Activated T-cell treated with anti-CD3 and anti-CD28 coated beads, Interleukin-2, amount 50 U/mL, for 48 hours (primary cell): ENCODE results near the gene DNAJC17.

ENCODE experiments used
- DNase-seq, 2 experiments: peaks; one replicate each; pipeline ENCODE4 v3.0.0-alpha.2; 2020

DNAJC17 gene

DNA sequence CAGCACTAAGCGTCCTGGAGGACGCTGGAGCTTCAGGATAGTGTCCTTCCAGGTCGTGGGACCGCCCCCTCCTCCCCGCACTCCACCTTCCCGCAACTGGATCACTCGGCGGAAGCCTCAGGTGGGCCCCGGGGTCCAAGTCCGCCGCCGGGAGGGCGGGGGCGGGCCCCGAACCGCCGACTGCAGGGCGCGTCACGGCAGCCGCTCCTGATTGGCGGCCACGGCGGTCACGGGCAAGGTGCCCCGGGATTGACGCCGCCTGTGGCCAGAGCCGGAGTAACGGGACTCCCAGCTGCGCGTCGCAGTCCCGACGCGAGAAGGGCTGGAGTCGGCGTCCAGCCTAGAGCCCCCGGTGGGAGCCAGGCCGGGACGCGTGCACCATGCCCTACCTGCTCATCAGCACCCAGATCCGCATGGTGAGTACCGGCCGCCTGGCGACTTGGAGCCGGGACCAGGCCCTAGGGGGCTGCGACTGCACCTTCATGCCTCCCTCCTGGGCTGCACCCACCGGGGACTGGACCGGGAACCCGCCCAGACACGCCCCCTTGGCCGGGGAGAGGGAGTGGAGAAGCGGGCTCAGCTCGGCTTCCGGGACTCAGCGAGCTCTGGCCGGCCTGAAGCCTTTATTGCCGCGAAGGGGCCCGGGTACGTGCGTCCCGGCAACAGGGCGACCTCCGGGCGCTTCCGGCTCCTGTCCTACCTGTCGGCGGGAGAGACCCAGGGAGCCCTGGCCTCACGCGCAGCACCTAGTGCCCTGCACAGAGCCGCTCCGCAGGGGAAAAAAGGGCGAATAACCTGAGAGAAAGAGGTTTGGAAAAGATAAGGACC, 43.3 kb downstream of the DNAJC17 start, which contains the start of gene GCHFR:
GCHFR (plus strand) TSS at position 268 of the 828 bp plus-strand sequence; CDS start at position 381, 113 bp downstream.
- peak; percentile 78 to 85 for DNase-seq

DNA sequence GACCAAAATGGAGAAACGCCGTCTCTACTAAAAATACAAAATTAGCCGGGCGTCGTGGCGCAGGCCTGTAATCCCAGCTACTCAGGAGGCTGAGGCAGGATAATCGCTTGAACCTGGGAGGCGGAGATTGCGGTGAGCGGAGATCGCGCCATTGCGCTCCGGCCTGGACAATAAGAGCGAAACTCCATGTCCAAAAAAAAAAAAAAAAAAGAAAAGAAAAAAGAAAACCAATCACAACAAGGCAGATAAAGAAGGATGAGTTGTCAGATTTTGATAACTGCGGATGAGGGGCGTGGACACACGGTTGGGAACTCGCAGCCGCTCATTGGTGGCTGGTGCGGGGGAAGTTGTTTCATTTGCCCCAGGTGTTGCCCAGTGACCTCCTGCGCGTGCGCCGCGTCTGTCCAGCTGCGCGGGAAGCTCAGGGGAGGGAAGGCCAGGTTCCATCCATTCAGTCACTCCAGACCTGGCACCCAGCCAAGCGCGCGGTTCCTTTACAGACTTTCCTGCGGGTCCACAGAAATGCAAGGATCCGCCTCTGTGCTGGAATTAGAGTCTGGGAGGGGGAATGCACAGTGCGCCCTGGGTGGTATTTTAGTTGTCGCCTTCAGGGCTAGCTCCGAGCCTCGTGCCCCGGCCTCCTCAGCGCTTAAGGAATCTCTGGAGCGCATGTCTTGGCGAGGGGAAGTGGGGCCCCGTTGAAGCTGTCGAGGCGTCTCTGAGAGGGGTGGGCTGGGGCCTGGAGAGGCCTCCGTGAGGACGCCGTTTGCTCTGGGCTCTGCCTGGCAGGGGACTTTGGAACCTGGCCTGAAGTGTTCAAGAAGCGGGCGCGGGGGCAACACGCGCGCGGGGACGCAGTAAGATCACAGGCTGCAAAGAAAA, 44.1 kb downstream of the DNAJC17 start:
- peak; percentile 65 to 68 for DNase-seq

DNA sequence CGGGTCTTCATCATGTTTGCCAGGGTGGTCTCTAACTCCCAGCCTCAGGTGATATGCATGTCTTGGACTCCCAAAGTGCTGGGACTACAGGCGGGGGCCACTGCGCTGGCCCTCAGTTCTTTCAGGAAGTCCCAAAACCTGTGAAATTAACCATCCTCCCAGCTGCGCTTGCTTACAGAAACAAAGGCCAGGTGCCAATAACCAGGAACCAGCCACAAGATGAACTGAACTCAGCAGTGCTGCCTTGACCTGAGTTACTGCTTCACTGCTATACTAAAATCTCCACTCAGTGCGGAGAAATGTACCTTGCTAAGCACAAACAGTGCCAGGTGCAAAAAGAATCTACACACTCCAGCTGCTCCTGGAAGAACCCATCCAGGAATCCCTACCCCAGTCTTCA, 47.3 kb downstream of the DNAJC17 start:
- no peak for DNase-seq

DNA sequence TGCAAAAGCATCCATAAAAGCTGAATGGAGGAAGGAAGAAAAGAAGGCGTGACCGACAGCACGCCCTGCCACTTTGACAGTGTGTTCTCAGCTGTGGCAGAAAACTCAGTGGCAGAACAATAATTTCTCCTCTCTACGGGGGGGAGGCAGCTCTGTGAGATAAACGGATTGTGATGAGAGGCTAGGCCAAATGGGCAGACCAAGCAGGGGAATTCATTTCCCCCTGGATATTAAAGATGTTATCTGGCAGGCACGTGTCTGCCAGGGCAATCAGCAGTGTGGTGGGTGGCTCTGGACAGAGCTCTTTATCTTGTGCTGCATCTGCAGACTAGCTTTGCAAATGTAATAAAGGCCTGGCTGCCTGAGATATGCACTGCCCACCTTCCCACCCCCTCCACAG, 50.3 kb downstream of the DNAJC17 start:
- no peak for DNase-seq

DNA sequence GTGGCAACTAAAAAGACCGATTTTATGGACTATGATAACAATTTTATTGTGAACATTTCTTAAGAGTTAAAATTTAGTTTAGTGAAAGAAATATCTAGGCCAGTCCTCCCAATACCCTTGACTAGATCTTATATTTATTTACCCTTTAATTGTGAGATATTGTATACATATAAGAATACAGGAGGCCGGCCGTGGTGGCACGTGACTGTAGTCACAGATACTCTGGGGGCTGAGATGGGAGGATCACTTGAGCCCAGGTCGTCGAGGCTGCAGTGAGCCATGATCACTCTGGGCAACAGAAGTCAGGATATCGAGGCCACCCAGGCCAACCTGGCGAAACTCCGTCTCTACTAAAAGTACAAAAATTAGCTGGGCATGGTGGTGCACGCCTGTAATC, 51.5 kb downstream of the DNAJC17 start:
- DNase-seq: peak; percentile 32 to 41

DNA sequence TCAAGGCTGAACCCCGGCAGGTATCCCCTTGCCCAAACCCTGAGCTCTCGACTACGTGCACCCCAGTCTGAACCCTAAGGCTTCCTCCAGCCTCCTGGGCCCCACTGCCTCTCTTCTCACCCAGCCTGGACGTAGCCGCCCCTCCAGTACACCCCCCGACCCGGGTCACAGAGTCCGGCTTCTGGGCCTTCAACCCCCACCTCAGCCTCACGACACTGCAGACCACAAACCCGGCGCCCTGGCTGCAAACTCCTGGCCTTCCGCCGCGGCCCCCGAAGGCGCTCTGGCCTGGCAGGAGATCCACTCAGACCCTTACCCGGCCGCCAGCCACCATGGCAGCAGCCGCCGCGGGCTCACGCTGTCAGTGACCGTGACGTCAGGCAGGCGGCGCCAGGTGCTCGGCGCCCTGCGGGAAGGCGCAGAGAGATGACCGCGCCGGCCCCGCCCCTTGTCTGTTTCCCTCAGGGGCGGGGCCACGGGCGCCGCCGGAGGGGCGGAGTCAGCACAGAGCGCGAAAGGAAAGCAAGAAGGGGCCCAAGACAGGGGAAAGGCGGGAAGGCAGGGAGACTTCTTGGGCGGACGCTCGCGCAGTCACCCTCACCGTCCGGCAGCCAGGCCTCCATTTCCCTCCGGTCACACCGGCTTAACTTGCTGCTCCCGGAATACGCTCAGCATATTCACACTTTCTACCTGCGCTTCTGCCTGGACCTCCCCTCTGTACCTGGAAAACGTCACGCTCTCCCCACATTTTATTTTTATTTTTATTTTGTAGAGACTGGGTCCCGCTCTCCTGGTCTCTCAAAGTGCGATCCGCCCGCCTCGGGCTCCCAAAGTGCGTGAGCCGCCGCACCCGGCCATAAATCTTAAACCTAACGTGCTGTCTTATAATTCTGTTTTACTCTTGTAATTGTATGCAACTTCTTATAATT, 52.1 kb downstream of the DNAJC17 start, which contains the start of gene RMDN3:
RMDN3 (minus strand) TSS at position 372 of the 929 bp plus-strand sequence. CDS start 471 bp downstream, outside the sequence.
- DNase-seq: peak; percentile 97 to 98

DNA sequence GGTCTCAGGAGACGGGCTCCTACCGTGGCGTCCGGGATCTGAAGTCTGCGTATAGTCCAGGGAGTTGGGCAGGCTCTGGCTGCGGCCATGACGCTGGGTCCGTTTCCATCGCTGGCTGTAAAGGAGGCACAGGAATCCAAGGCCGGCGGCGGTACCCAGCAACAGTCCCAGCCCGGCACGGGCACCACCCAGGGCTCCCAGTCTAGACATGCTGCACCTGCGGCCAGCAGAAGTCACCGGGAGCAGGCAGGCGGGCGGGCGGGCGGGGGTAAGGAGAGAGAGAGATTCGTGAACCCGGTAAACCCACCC, 52.7 kb downstream of the DNAJC17 start:
- peak in 1 of 2 experiments; percentile 32 for DNase-seq

DNA sequence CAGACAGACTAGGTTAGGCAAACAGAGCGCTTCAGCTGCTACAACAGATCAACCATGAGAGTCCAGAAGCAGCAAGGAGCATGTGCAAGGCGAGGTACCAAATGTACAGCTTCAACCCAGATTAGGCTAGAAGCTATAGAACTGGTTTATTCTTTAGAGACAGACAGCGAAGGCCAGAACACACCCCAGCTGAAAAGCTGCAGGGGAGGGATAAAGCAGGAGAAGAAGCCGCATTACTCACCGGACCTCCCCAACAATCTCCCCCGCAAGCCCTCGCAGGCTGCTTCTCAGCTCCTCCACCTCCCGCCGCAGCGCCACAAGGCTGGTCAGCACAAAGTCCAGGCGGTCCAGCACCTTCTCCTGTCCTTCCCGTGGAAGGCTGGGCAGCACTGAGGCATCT, 55.5 kb downstream of the DNAJC17 start:
- no peak for DNase-seq

DNA sequence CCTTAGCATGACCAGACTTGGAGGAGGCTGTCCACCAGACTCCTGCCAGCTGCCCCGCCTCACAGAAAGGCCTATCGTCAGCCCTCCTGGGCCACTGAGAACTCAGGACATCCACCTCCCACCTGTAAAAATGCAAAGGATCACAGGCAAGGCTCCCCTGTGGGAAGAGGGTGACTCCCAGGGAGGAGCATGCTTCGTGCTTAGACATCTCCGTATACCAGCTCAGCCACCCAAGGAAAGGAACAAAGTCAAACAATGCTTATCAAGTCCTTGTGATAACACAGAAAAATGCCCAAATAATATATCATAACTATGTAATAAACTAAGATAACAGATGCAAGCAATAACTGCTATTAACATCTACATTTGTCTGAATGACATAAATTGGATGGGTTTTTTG, 56.4 kb downstream of the DNAJC17 start:
- no peak for DNase-seq

DNA sequence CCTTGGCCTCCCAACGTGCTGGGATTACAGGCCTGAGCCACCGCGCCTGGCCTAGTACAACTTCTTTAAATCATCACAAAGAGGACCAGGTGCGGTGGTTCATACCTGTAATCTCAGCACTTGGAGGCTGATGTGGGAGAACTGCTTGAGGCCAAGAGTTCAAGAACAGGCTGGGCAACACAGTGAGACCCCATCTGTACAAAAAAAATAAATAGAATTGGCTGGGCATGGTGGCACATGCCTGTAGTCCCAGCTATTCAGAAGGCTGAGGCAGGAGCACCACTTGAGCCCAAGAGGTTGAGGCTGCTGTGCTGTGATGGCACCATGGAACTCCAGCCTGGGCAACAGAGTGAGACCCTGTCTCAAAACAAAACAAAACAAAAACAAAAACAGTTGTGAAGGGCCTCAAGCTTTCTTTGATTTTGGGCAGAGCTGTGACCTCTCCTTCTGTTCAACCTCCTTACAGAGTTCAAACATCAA, 58.1 kb downstream of the DNAJC17 start:
- no peak for DNase-seq

DNA sequence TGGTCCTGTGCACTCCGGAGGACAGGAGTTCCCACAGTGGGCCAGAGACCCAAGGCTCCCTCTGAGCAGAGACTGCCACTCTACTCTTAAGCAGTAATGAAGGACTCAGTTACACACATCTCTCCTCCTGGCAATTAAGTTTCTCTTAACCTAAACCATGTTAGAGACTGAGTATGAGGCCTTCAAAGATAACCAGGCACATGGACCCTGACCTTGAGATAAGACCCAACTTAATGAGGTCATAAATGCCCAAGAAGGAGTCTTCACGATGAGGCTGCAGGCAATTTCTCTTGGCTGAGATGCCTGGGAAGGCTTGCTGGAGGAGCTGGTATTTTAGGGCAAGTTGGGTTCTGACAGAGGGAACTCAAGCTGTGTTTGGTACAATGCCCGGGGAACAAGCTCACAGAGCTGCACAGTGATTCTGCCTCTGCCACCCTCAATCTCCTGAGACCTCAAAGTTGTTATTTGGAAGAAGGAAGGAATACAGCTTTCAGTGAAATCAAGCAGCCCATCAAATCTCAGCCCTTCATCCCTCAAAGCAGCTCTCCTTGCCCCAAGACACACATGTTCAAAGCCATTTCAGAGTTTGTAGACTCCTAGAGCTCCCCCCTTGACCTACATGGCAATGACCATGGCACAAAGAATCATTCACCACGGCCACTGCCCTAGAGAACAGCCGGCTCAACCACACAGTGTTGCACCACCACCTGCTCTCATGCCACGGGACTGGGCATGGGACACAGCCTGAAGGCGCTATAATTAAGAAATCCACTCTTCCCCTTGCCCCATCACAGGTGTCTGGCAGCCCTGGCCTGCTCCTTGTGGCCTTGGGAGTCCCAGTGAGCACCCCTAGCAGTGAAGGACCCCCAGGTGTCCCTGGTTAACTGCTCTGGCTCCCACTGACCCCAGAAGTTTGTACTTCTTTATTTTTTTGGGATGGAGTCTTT, 59.3 kb downstream of the DNAJC17 start:
- no peak for DNase-seq

DNA sequence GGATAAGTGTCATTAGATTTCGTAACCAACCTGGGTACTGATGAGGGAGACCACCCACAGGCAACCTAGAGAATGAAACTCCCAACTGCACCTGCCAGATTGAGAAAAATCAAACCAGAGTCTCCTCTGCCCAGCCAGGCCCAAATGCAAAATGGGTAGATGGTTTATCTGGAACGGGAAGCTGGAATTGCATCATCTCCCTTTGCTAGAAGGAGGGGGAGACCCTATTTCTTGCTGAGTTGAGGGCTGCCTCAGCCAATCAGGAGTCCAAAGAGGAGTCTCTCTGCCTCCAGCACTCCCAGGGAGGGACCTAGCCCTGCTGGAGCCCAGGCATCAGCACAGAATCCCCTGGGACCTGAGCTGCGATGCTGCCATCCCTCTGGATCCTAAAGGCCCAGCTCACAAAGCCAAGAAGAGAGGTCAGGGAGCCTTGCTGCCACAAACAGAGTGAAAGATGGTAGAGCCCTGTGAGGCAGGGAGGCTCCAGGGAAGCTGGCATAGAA, 60.3 kb downstream of the DNAJC17 start:
- no peak for DNase-seq

DNA sequence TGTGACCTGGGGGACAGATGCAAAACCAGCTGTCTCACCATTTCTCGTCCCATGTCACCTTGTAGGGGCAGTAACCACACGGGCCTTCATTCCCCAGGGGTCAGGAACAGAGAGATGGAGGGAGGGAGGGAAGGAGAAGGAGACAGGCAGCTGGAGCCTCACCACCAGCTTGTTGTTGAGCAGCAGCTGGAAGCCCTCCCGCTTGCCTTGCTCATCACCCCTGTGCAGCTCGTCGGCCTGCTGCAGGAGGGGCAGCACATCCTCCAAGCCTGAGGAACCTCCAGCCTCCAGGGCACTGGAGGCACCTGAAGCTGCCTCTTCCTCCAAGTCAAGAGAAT, 62.5 kb downstream of the DNAJC17 start:
- DNase-seq: no peak

DNA sequence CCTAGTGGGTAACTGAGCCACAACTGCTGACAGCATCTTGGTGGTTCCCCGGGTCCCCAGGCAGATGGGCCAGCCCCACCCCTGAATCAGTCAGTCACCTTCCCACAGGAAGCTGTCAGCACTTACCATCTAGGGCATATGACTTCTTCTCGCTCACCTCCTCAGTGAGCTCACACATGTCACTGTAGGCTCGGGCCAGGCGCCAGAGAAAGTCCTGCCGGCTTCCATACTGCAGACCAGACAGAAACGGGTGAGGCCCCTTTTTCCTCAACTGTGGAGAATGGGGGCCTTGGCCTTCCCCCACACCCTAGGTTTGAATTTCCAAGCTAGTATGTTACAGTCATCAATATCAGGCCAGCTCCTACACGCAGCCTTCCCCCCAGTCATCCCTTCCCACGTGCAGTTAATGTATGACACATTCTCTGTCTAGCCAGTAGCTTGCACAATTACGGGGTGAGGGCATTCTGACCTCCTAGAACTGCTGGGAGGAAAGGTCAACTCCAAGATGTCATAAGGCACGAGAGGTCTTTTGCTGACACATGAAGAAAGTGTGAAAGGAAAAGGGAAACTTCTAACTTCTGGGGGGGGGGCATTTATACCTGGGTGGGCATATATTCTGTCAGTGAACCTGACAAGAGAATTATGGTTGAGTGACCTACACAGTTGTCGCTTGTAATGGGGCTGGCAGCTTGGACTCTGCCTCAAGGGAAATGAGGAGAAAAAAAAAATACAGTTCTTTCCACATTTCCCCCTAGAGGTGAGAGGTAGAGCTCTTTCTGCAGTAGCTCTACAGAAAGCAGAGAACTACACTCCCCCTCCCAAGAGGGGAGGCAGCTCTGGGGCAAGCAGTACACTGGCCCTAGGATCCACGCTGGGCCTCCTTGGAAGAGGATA, 63.1 kb downstream of the DNAJC17 start:
- DNase-seq: peak; percentile 75 to 80

DNA sequence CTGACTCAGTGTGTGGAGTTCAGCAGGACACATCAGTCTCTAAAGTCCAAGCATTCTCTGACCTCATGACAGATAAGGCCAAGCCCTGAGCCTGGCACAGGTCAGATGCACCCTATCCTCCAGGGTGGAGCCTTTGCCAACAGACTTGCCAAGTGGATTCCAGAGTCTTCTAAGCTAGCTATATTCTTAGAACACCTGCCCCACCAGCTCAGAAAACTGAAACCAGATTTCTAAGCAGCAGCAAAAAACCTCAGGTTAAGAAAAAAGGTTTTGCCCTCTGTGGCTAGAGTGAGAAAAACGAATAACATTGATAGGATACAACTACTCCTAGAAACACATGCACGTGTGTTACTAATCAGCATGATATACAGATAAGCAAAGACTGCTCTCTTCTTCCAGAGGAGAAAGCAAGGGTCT, 63.8 kb downstream of the DNAJC17 start:
- DNase-seq: no peak

DNA sequence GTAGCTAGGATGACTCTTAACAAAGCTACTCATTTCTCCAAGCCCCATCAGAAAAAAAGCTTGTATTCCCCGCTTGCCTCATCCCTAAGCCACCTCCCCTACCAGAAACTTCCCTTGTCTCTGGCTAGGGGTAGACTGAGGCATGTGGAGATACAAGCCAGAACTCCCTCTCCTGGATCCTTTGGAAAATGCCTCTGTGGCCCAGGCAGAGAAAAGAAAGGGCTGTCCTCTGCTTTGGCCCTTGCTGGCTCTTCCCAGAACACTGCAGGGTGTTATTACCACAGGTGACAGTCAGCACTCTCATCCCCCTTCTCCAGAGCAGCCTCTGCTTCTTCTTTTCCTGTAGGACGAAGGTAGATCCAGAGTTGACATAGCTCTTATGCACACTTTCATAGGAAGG, 67.4 kb downstream of the DNAJC17 start:
- DNase-seq: no peak

DNA sequence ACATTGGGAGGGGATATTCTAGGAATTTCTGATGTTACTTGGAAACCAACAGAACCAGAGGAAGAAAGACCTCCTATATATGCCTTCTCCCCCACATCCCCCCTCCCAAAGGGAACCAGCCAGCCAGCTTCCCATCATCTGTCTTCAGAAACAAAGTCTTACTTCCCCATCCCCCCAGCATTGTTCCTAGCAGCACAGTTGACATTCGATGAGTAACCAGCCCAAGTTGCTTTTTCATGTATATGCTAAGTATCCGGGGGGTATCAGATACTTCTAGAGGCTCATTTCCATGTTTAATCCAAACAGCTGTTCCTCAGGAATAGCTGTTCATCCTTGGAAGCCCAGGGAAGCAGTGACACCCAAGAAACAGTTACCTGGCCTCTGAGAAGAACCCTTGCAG, 68.2 kb downstream of the DNAJC17 start:
- DNase-seq: no peak

DNA sequence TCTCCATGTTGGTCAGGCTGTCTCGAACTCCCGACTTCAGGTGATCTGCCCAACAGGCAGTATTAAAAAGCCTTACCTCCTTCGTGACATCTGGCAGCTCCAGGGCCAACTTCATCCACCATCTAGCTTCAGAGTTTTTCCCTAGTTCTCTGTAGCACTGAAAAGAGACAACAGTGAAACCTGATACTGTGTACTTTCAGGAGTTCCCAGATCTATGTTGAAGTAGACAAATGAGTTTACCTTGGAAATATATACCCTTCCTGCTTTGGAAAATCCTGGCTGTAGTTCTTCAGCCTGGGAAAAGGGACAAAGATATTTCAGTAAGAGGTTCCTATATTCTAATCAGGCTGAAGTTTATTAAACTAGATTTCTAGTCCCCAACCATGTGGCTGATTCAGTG, 70.2 kb downstream of the DNAJC17 start:
- DNase-seq: no peak

DNA sequence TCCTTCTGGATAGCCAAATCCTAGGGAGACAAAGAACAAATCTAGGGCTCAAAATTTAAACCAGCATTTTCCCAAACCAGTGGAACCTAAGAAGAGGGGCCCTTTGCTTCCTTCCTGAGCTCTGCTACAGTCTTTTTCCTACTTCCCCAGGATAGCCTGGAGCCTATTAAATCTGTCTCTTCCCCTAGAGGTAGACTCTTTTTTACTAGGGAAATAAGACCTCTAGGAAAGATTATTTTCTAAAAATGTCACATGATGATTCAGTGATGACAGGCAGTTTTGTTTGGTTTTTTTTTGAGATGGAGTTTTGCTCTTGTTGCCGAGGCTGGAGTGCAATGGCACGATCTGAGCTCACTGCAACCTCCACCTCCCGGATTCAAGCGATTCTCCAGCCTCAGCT, 70.7 kb downstream of the DNAJC17 start:
- DNase-seq: no peak

DNA sequence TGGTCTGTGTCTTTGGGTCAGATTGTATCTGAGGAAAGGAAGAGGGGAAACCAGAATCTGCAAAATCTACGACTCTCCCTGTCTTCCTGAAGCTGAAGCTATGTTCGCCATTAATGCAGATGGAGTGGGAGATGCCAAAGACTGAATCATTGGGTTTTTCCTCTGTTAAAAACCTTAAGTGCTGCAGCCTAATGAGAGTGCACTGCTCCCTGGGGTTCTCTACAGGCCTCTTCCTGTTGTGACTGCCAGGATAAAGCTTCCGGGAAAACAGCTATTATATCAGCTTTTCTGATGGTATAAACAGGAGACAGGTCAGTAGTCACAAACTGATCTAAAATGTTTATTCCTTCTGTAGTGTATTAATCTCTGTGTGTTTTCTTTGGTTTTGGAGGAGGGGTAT, 76.2 kb downstream of the DNAJC17 start:
- DNase-seq: no peak
